Loucy (cell line): ENCODE data around the gene AFF2.

ENCODE experiments used
- CTCF ChIP-seq: fragments of 200-600 bp; sonication (generic); conservative IDR thresholded peaks from 2 replicates; pipeline ENCODE4 v1.5.1; 2014; ENCODE audit warnings: mild to moderate bottlenecking, antibody characterized with exemption, low read length
- EZH2phosphoT487 ChIP-seq: fragments of 200-600 bp; IDR thresholded peaks from 2 replicates; pipeline ENCODE4 v1.6.1; 2018; ENCODE audit warnings: antibody characterized with exemption, mild to moderate bottlenecking, moderate library complexity, borderline replicate concordance

GRCh38 chrX:148836741-148837140 is 336.3 kb downstream of the AFF2 start:
- no peak for TF ChIP-seq CTCF
- no peak for TF ChIP-seq EZH2phosphoT487
